Keratinocyte (primary cell): ENCODE data around the gene EGLN3.

Source experiments
- EZH2 ChIP-seq: IDR thresholded peaks from one replicate; pipeline ENCODE4 v1.6.1; 2012; ENCODE audit warnings: inconsistent platforms, mild to moderate bottlenecking, low read length, moderate library complexity
- TF ChIP-seq, protein P1 (sequence below), 3 experiments: IDR thresholded peaks in 1 of 3; conservative IDR thresholded peaks in 1 of 3; optimal IDR thresholded peaks in 1 of 3; 2 replicates in 2 of 3; 3 replicates in 1 of 3; pipeline versions ENCODE3 to v1.5.1; 2011; ENCODE audit warnings: low read length in 3 of 3, mild to moderate bottlenecking in 3 of 3, moderate library complexity in 2 of 3, control low read depth in 1 of 3, inconsistent platforms in 1 of 3; ENCODE audit not compliant: insufficient read depth in 2 of 3; ENCODE audit errors: extremely low read depth in 1 of 3

DNA sequence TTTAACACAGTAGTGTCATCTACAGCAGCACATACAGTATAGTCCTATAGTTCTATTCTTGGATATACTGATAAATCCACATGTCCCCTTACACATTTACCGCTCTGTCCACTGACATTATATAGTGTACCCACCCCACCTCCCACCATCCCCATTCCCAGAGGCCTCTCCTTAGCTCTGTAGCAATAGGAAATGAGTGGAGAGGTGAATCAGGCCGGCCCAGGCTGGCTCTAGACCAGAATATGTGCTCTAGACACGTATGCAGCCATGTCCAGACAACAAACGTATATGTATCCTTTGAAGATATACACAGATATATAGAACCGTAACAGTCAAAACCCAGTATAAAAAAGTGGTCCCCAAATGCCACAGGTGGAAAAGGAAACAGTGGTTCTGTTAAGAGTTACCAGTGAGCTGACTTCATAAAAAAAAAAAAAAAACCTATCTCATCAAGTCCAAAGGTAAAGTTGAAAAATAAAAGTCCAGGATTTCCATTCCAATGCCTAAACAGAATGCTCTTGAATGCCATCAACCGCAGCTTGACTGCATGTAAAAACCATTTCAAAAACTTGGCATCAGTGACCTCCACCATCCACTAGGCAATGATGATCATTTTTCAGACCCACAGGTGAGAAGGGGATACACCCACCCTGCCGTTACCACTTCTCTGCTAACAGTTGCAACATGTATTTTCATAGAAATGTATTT is 16.7 kb downstream of the EGLN3 start:
- TF ChIP-seq, protein P1, sequence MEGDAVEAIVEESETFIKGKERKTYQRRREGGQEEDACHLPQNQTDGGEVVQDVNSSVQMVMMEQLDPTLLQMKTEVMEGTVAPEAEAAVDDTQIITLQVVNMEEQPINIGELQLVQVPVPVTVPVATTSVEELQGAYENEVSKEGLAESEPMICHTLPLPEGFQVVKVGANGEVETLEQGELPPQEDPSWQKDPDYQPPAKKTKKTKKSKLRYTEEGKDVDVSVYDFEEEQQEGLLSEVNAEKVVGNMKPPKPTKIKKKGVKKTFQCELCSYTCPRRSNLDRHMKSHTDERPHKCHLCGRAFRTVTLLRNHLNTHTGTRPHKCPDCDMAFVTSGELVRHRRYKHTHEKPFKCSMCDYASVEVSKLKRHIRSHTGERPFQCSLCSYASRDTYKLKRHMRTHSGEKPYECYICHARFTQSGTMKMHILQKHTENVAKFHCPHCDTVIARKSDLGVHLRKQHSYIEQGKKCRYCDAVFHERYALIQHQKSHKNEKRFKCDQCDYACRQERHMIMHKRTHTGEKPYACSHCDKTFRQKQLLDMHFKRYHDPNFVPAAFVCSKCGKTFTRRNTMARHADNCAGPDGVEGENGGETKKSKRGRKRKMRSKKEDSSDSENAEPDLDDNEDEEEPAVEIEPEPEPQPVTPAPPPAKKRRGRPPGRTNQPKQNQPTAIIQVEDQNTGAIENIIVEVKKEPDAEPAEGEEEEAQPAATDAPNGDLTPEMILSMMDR (optimal IDR thresholded peaks at IDR 0.05 in 1 of 3, IDR thresholded peaks at IDR 0.05 in 1 of 3, conservative IDR thresholded peaks at IDR 0.05 in 1 of 3; ENCODE audit: extremely low read depth in 1 of 3, insufficient read depth in 2 of 3, low read length in 3 of 3), result no peak
- no peak for TF ChIP-seq EZH2
